Cortex of kidney (tissue), 1 donor: ENCODE results near the gene CCDC59.

ENCODE experiments used
- DNase-seq: peaks from one replicate; lab custom pipeline; 2025; lab: John Stamatoyannopoulos, UW

CCDC59 gene

DNA sequence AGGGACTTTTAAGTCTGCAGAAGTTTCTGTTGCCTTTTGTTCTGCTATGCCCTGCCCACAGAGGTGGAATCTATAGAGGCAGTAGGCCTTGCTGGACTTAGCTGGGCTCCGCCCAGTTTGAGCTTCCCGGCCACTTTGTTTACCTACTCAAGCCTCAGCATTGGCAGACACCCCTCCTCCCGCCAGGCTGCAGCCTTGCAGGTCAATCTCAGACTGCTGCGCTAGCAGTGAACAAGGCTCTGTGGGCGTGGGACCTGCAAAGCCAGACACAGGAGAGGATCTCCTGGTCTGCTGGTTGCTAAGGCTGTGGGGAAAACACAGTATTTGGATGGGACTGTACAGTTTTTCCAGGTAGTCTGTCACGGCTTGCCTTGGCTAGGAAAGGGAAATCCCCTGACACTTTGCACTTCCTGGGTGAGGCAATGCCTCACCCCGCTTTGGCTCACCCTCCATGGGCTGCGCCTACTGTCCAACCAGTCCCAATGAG is 43.7 kb downstream of the CCDC59 start:
- DNase-seq: no peak
